ENCODE data around the gene GALNT9. TPM values are rescaled to one million over a fixed set of nuclear protein-coding genes. Genes with fewer than 3 reads are reported as not detected.
"Not testable (repeated sequence)": the region's sequence is repeated elsewhere in the genome, so short reads cannot be mapped to it uniquely, and the experiment has no call there.

The GALNT9 gene
- total RNA-seq, 1 experiment from 2014 or later, result 3.3 TPM

DNA sequence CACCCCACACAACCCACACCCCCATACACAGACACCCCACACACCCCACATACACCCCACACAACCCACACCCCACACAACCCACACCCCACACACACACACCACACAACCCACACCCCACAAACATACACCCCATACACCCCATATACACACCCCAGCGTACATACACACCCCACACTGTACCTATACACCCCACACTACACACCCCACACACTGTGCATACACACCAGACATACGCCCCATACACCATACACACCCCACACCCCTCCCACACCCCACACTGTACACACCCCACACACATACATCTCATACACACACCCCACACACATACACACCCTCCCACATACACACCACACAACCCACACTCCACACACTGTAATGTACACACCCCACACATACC is 104.9 kb downstream of the GALNT9 start:
- no peaks in the 10 kb centered on the region for H3K36me3 ChIP-seq
- no peak overlapping the region for H3K4me3 ChIP-seq
- H3K27me3 ChIP-seq, result peaks cover 28% of the 10 kb centered on the region
- no peak for DNase-seq
- peaks cover 9% of the 10 kb centered on the region for H3K9me3 ChIP-seq

DNA sequence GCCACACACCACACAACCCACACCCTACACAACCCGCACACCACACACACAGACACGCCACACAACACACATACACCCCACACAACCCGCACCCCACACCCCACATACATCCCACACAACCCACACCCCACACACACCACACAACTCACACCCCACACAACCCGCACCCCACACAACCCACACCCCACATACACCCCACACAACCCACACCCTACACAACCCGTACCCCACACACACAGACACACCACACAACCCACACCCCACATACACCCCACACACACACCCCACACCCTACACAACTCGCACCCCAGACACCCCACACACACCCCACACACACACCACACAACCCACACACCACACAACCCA is 106.6 kb downstream of the GALNT9 start:
- no peak for DNase-seq
- peaks cover 9% of the 10 kb centered on the region for H3K9me3 ChIP-seq
- H3K36me3 ChIP-seq, result no peaks in the 10 kb centered on the region
- H3K4me3 ChIP-seq, result no peak overlapping the region
- peaks cover 30% of the 10 kb centered on the region for H3K27me3 ChIP-seq

DNA sequence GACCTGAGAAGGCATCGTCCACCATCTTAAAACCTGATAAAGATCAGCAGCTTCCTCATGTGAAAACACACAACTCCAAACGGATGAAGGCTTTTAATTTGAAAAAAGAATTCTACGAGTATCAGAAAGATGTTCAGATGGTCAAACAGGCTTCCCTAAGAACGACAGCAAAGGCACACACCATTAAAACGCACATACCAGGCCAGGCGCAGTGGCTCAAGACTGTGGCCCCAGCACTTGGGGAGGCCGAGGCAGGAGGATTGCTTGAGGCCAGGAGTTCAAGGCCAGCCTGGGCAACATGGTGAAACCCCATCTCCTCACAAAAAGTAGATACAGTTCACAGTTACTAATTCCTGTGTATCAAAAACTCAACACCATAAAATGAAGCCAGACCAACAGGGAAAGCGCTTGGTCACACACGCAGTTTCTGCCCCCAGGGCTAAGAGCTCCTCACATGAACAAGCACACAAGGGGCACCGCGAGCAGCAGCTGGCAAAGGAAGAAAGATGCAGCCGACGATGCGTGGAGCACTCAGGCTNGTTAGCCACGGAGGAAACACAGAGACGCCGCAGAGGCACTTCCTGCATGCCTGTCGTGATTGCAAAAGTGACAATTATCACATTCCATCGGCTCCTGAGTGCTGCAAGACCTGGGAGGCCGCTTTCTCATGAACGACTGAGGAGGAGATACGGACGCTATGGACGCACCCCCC is 107.1 kb downstream of the GALNT9 start:
- DNase-seq, result peak; percentile 51
- Histone ChIP-seq H3K36me3 (no peaks in the 10 kb centered on the region), H3K27me3 (peaks cover 26% of the 10 kb centered on the region), H3K9me3 (peaks cover 9% of the 10 kb centered on the region), H3K4me3 (no peak overlapping the region)

DNA sequence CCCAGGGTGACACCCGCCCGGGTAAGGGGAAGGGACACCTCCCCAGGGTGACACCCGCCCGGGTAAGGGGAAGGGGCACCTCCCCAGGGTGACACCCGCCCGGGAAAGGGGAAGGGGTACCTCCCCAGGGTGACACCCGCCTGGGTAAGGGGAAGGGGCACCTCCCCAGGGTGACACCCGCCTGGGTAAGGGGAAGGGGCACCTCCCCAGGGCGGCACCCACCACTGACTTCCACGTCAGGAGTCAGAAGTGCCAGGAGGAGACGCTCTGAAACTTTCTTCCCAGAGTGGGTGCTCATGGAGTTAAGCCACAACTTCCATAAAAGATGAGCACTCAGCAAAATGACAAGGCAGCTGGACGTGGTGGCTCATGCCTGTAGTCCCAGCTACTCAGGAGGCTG is 109.6 kb downstream of the GALNT9 start:
- not testable (repeated sequence) for H3K9me3 ChIP-seq, DNase-seq, H3K4me3 ChIP-seq, H3K36me3 ChIP-seq
- H3K27me3 ChIP-seq, result peaks cover 28% of the 10 kb centered on the region

DNA sequence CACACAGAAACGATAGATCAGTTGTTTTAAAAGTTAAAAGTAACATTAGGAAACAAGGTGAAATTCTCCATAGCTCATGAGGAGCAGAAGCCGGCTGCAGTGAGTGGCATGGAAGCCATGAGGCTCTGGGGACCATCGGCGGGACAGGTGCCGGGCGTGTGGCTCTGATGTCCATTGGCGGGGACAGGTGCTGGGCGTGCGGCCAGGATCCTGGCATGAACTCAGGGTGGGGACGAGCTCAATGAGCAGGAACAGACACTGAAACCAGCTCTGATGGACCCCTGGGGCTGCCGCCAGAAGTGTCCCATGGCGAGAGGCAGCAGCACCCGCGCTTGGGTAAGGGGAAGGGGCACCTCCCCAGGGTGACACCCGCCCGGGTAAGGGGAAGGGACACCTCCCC is 110.1 kb downstream of the GALNT9 start:
- Histone ChIP-seq H3K4me3 (no peak overlapping the region), H3K9me3 (peaks cover 6% of the 10 kb centered on the region), H3K27me3 (peaks cover 28% of the 10 kb centered on the region), H3K36me3 (no peaks in the 10 kb centered on the region)
- DNase-seq, result no peak

DNA sequence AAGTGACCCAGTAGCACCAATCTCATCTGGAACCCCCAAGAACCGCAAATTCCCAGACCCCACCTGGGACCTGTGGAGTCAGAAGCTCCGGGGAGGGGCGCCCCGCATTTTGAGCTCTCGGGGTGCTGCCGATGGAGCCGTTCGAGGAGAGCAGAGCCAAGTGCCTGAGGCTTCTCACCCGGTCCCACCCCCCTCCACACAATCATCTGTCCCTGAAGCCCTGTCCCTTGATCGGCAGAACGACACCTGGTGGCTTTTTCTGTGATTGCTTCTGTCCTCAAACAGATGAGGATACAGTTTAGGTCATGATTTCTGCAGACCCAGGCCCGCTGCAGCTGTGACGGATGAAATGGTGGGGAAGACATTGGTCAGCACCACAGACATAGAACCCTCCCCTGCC is 110.5 kb downstream of the GALNT9 start:
- H3K36me3 ChIP-seq, result no peaks in the 10 kb centered on the region
- H3K4me3 ChIP-seq, result no peak overlapping the region
- H3K27me3 ChIP-seq, result peaks cover 28% of the 10 kb centered on the region
- H3K9me3 ChIP-seq, result peaks cover 6% of the 10 kb centered on the region
- DNase-seq, result no peak

DNA sequence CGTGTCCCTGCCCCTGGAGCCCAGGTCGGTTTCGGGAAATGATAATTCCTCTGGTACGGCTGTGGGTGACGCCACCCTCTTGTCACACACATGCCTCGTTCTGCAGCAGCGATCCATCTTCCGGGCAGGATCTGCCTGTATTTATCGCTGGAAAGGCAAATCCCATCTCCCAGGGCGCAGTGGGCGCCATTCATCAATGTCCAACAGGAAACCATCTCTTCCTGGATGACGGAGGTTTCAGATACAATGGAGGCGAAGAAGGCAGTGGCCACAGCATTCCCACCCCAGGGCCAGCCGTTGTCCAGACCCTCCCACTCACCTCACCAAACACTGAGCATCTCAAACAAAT is 110.9 kb downstream of the GALNT9 start:
- H3K4me3 ChIP-seq, result no peak overlapping the region
- no peak for DNase-seq
- H3K9me3 ChIP-seq, result peaks cover 6% of the 10 kb centered on the region
- no peaks in the 10 kb centered on the region for H3K36me3 ChIP-seq
- peaks cover 28% of the 10 kb centered on the region for H3K27me3 ChIP-seq

- H3K27me3 ChIP-seq, result peaks cover 28% of the 10 kb centered on the region
- DNase-seq, result no peak
- H3K4me3 ChIP-seq, result no peak overlapping the region
- H3K9me3 ChIP-seq, result peaks cover 6% of the 10 kb centered on the region
- no peaks in the 10 kb centered on the region for H3K36me3 ChIP-seq
These were observed 111.4 kb downstream of the GALNT9 start for GRCh38 chr12:132217800-132218526.

DNA sequence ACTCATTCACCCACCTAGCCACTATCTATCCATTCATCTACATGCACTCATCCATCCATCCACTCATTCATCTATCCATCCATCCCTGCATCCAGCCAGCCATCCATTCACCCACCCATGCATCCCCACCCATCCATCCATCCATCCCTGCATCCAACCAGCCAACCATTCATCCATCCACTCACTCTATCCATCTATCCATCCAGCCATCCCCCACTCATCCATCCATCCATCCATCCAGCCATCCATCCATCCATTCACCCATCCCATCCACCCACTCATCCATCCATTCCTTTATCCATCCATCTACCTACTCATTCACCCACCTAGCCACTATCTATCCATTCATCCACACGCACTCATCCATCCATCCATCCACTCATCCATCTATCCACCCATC is 112.0 kb downstream of the GALNT9 start:
- peaks cover 6% of the 10 kb centered on the region for H3K9me3 ChIP-seq
- H3K27me3 ChIP-seq, result peaks cover 26% of the 10 kb centered on the region
- no peak for DNase-seq
- no peak overlapping the region for H3K4me3 ChIP-seq
- H3K36me3 ChIP-seq, result no peaks in the 10 kb centered on the region

DNA sequence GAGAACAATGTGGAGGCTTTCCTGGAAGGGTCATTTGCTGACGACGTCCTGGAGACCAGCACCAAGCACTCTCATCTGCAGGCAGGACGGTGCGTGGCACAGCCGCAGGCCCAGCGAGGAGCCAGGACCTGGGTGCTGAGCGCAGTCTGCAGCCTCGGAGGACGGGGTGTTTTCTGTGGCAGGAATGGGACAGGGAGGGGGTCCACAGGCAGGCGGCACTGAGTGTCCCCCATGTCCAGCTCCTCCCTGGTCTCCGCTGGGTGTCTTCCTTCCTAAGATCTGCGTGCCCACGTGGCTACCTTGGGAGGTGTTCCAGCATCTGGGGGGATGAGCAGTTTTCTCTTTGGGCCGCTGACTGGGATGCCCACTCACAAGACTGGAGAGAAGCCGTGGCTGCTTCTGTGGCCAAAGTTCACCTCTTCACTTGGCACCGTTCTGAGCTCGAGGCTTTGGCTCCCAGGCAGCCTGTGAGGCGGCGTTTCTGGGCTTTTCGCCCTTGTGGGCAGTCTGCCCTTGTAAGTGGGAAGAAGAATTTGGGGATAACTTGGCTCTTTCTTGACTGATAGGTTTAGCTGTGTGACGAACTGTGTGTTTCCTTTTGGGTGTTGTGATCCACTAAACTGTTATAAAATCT is 112.9 kb downstream of the GALNT9 start:
- DNase-seq, result peak; percentile 75

DNA sequence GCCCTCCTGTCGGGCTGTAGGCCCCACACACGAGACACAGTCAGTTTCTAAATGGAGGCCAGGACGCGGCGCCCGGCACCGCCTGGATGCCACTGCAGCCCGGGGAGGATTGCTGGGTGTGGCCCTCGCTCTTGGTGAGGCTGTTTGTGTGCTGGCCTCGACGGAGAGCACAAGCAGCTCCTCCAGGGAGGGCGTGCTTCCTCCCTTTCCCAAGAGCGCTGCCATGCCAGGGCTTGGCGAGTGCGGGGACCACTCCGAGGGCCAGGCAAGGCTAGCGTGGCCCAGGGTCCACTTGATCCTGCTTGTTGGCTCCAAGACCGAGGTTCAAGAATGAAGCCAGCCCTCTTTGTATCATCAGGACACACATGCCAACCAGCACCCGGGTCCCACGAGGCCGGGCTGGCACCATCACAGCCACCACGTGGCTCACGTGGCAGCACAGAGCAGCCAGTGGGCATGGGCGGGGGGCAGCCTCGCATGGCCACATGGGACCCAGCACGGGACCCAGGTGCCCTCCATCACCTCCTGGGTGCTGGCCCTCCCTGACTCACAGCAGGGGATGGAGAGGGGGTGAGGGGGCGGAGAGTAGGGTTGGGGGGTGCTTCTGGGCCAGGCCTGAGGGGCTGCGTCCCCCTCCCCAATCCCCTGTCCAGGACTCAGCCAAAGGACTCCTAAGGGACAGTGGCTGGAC is 113.9 kb downstream of the GALNT9 start:
- DNase-seq, result no peak
- H3K9me3 ChIP-seq, result peaks cover 5% of the 10 kb centered on the region
- H3K36me3 ChIP-seq, result no peaks in the 10 kb centered on the region
- peaks cover 26% of the 10 kb centered on the region for H3K27me3 ChIP-seq
- H3K4me3 ChIP-seq, result no peak overlapping the region

More for the DNA sequence above, 112.9 kb downstream of the GALNT9 start:
- H3K27me3 ChIP-seq, result peaks cover 25% of the 10 kb centered on the region
- no peak overlapping the region for H3K4me3 ChIP-seq
- no peaks in the 10 kb centered on the region for H3K36me3 ChIP-seq
- peaks cover 6% of the 10 kb centered on the region for H3K9me3 ChIP-seq

DNA sequence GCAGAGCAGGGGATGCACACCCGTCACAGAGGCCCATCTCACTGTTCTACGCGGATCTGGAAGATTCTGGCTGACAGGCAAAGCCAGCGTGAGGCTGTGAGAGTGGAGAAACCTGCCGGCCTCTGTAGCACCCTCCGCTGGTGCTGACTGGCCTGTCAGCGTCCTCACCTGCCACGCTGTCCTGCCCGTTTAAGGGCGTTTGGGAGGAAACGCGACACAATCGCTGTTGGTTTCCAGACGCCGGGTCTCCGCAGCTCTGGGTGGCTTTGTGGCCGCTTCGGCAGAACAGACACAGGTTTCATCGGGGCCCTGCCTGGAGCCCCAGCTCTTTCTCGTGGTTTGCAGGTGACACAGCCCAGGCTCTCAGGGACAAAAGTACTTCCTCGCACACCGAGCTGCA is 114.5 kb downstream of the GALNT9 start:
- DNase-seq, result no peak
- no peak overlapping the region for H3K4me3 ChIP-seq
- H3K36me3 ChIP-seq, result no peaks in the 10 kb centered on the region
- H3K9me3 ChIP-seq, result no peaks in the 10 kb centered on the region
- peaks cover 23% of the 10 kb centered on the region for H3K27me3 ChIP-seq

DNA sequence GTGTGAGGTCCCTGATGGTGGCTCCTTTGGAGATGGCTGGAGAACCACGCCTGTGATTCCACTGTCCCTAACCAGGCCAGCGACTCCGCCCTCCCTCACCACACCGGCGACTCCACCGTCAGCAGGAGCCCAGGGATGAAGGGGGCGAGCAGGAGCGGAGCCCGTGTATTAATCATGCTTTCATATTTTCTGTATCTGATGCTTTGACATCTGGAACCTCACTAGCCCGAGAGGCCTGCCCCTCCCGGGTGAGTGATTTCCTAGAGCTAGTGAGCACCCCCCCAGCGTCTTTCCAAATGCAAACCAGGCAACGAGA is 115.3 kb downstream of the GALNT9 start:
- no peaks in the 10 kb centered on the region for H3K36me3 ChIP-seq
- DNase-seq, result no peak
- H3K4me3 ChIP-seq, result no peak overlapping the region
- H3K27me3 ChIP-seq, result peaks cover 19% of the 10 kb centered on the region
- H3K9me3 ChIP-seq, result no peaks in the 10 kb centered on the region

DNA sequence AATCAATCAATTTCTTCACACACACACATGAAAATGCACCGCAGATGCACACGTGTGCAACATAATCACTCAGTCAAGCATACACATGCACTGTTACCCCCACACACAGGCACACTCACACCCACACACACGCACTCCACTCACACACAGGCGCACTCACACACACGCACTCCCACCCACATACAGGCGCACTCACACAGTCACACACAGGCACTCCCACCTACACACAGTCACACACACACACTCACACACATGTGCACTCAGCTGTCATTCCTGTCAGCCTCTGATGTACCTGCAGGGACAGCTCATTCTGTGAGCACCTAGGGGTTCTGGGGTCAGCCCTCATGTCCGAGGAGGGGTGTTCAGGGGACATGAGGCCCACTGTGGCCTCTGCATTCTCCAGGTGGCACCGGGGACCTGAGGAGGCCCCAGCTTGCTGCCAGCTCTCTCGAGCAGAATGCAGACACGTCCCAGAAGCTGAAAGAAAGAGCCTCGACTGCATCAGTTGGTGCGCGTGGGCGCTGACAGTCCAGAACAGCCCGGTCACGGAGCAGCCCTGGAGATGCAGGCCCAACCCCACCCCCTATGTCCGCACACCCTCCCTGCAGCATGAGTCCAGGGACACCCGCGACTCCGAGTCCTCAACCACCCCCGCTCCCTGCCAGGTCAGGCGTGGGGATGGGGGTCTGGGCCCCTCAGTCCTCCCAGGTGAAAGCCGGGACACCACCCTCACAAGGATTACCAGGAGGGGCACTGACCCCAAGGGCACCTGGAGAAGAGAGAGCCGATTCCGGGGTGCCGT is 115.8 kb downstream of the GALNT9 start:
- Histone ChIP-seq H3K27me3 (peaks cover 15% of the 10 kb centered on the region), H3K4me3 (no peak overlapping the region), H3K36me3 (no peaks in the 10 kb centered on the region), H3K9me3 (no peaks in the 10 kb centered on the region)
- no peak for DNase-seq

DNA sequence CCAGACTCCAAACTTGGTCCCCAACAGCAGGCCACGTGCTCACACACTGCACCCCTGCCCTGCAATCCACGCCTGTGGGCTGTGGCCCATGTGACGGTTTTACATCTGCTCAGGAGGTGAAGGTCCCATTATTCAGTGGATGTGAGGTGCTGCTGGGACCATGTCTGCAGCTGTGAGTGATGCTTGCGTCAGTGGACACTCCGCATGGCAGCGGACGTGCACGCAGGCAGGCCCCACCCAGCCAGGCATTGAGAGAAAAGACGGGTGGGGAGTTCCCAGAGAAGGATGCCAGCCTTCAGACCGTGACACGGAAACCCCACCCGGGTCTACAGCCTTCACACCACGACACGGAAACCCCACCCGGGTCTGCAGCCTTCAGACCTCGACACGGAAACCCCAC is 117.6 kb downstream of the GALNT9 start:
- no peaks in the 10 kb centered on the region for H3K9me3 ChIP-seq
- no peaks in the 10 kb centered on the region for H3K36me3 ChIP-seq
- H3K27me3 ChIP-seq, result peaks cover 13% of the 10 kb centered on the region
- no peak for DNase-seq
- no peak overlapping the region for H3K4me3 ChIP-seq

- Histone ChIP-seq H3K9me3 (no peaks in the 10 kb centered on the region), H3K27me3 (peaks cover 11% of the 10 kb centered on the region), H3K4me3 (no peak overlapping the region), H3K36me3 (no peaks in the 10 kb centered on the region)
- DNase-seq, result no peak
These were observed 118.1 kb downstream of the GALNT9 start for GRCh38 chr12:132211326-132211725.

All from MG63 (cell line).